Endodermal cell (in vitro differentiated cells): ENCODE results near the gene AFM. TPM values are rescaled to one million over a fixed set of nuclear protein-coding genes. Genes with fewer than 3 reads are reported as not detected.

Experiments
- DNase-seq: peaks from one replicate; pipeline ENCODE4 v3.0.0-alpha.2; 2017
- H3K27ac ChIP-seq: 2 replicates; pipeline ENCODE4 v1.5.1; 2013; ENCODE audit warnings: mild to moderate bottlenecking, low read depth, low read length, moderate library complexity
- H3K27me3 ChIP-seq: 2 replicates; pipeline ENCODE4 v1.6.1; 2013; ENCODE audit warnings: mild to moderate bottlenecking, low read length, moderate library complexity; ENCODE audit not compliant: insufficient read depth, control insufficient read depth, poor library complexity, severe bottlenecking
- H3K36me3 ChIP-seq: 2 replicates; pipeline ENCODE4 v1.7.0; 2013; ENCODE audit warnings: mild to moderate bottlenecking, low read length, moderate library complexity; ENCODE audit not compliant: control insufficient read depth, insufficient read depth
- H3K4me1 ChIP-seq: one replicate; pipeline ENCODE4 v1.7.0; 2013; ENCODE audit warnings: low read length; ENCODE audit not compliant: control insufficient read depth, insufficient read depth
- H3K4me3 ChIP-seq: 2 replicates; pipeline ENCODE4 v1.5.1; 2013; ENCODE audit warnings: mild to moderate bottlenecking, low read length, moderate library complexity
- H3K9ac ChIP-seq: 2 replicates; pipeline ENCODE4 v1.6.1; 2013; ENCODE audit warnings: mild to moderate bottlenecking, low read length, moderate library complexity; ENCODE audit not compliant: poor library complexity, severe bottlenecking; ENCODE audit errors: extremely low read depth
- H3K9me3 ChIP-seq: 2 replicates; pipeline ENCODE4 v1.6.1; 2013; ENCODE audit warnings: mild to moderate bottlenecking, low read length, moderate library complexity; ENCODE audit not compliant: control insufficient read depth
- H3K27ac Mint-ChIP-seq: 2 replicates; pipeline ENCODE4 v1.8.0; 2020; ENCODE audit warnings: mixed read lengths
- H3K27me3 Mint-ChIP-seq: 2 replicates; pipeline ENCODE4 v1.8.0; 2021; ENCODE audit warnings: mild to moderate bottlenecking, mixed read lengths; ENCODE audit not compliant: insufficient read depth
- H3K36me3 Mint-ChIP-seq: 2 replicates; pipeline ENCODE4 v1.8.0; 2020; ENCODE audit warnings: low read depth, mixed read lengths
- H3K4me1 Mint-ChIP-seq: 2 replicates; pipeline ENCODE4 v1.8.0; 2020; ENCODE audit warnings: mixed read lengths
- H3K4me3 Mint-ChIP-seq: 2 replicates; pipeline ENCODE4 v1.8.0; 2020; ENCODE audit warnings: mild to moderate bottlenecking, moderate library complexity, mixed read lengths
- H3K9me3 Mint-ChIP-seq: 2 replicates; pipeline ENCODE4 v1.8.0; 2020; ENCODE audit warnings: mild to moderate bottlenecking, mixed read lengths
- WGBS, 2 experiments: methylation state at CpG; one replicate each; pipeline versions ENCODE4 v1.1.5 to v1.1.7; 2013; ENCODE audit warnings: missing lambda C conversion rate in 2 of 2, mixed read lengths in 1 of 2; ENCODE audit not compliant: insufficient coverage in 1 of 2, insufficient read length in 1 of 2; 5-methylcytosine and 5-hydroxymethylcytosine counted together
- total RNA-seq, 2 donors: library from RNA; stranded (reverse); fragmentation: NEBNext Ultra II Directional in 1 of 2; extraction: Animal tissue kit (Norgen Biotek cat#: 25700) in 1 of 2; gene quantifications; 2 replicates in 1 of 2; 3 replicates in 1 of 2; pipeline ENCODE4 v1.2.1, GENCODE V29; 2021
- TF ChIP-seq, protein P1 (sequence below): fragments of 200-600 bp; sonication (generic); conservative IDR thresholded peaks from 2 replicates; pipeline ENCODE4 v1.5.0; 2021; ENCODE audit warnings: antibody characterized with exemption, mild to moderate bottlenecking

Gene AFM
- total RNA-seq, 2 donors from 2014 or later = not detected

GRCh38 chr4:73485085-73485484 lies 3.5 kb downstream of the AFM start:
- H3K9me3 ChIP-seq = no peaks in the 10 kb centered on the region
- no peak overlapping the region for H3K9ac ChIP-seq
- H3K27ac ChIP-seq = no peak overlapping the region
- H3K4me1 Mint-ChIP-seq = peaks cover 29% of the 10 kb centered on the region
- TF ChIP-seq, protein P1, sequence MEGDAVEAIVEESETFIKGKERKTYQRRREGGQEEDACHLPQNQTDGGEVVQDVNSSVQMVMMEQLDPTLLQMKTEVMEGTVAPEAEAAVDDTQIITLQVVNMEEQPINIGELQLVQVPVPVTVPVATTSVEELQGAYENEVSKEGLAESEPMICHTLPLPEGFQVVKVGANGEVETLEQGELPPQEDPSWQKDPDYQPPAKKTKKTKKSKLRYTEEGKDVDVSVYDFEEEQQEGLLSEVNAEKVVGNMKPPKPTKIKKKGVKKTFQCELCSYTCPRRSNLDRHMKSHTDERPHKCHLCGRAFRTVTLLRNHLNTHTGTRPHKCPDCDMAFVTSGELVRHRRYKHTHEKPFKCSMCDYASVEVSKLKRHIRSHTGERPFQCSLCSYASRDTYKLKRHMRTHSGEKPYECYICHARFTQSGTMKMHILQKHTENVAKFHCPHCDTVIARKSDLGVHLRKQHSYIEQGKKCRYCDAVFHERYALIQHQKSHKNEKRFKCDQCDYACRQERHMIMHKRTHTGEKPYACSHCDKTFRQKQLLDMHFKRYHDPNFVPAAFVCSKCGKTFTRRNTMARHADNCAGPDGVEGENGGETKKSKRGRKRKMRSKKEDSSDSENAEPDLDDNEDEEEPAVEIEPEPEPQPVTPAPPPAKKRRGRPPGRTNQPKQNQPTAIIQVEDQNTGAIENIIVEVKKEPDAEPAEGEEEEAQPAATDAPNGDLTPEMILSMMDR = no peak
- peaks cover 44% of the 10 kb centered on the region for H3K27me3 ChIP-seq
- no peak overlapping the region for H3K4me3 Mint-ChIP-seq
- H3K4me3 ChIP-seq = no peak overlapping the region
- H3K36me3 ChIP-seq = no peaks in the 10 kb centered on the region
- no peak for DNase-seq
- H3K27ac Mint-ChIP-seq = no peak overlapping the region
- peaks cover 11% of the 10 kb centered on the region for H3K4me1 ChIP-seq
- H3K36me3 Mint-ChIP-seq = no peaks in the 10 kb centered on the region
- peaks cover 67% of the 10 kb centered on the region for H3K27me3 Mint-ChIP-seq
- no peaks in the 10 kb centered on the region for H3K9me3 Mint-ChIP-seq

GRCh38 chr4:73485596-73485995 lies 4.1 kb downstream of the AFM start:
- Histone ChIP-seq H3K9me3 (no peaks in the 10 kb centered on the region), H3K4me1 (peaks cover 11% of the 10 kb centered on the region), H3K36me3 (no peaks in the 10 kb centered on the region), H3K4me3 (no peak overlapping the region), H3K27ac (no peak overlapping the region), H3K9ac (no peak overlapping the region), H3K27me3 (peaks cover 44% of the 10 kb centered on the region)
- Mint-ChIP-seq H3K27me3 (peaks cover 69% of the 10 kb centered on the region), H3K4me1 (peaks cover 29% of the 10 kb centered on the region), H3K27ac (no peak overlapping the region), H3K4me3 (no peak overlapping the region), H3K9me3 (no peaks in the 10 kb centered on the region), H3K36me3 (no peaks in the 10 kb centered on the region)
- TF ChIP-seq, protein P1 = no peak
- DNase-seq = no peak

GRCh38 chr4:73486497-73486896 lies 5.0 kb downstream of the AFM start:
- H3K27ac ChIP-seq = no peak overlapping the region
- Mint-ChIP-seq H3K4me3 (no peak overlapping the region), H3K27me3 (peaks cover 68% of the 10 kb centered on the region), H3K27ac (no peak overlapping the region), H3K4me1 (peaks cover 29% of the 10 kb centered on the region), H3K9me3 (no peaks in the 10 kb centered on the region), H3K36me3 (no peaks in the 10 kb centered on the region)
- no peak for DNase-seq
- H3K9ac ChIP-seq = no peak overlapping the region
- H3K27me3 ChIP-seq = peaks cover 49% of the 10 kb centered on the region
- no peaks in the 10 kb centered on the region for H3K9me3 ChIP-seq
- H3K36me3 ChIP-seq = no peaks in the 10 kb centered on the region
- TF ChIP-seq, protein P1 = no peak
- WGBS, 2 experiments = 79% methylated on average over 1 of the region's 1 CpG; no CpG with 5 or more reads in 1 of the 2 experiments
- peaks cover 11% of the 10 kb centered on the region for H3K4me1 ChIP-seq
- no peak overlapping the region for H3K4me3 ChIP-seq
